ENCODE data around the gene HLX.

HLX gene

GRCh38 chr1:220886470-220887201 is 7.4 kb downstream of the HLX start:
- Histone ChIP-seq H3K36me3 (ENCODE audit: insufficient read depth) (no peaks in the 10 kb centered on the region), H3K9ac (no peak overlapping the region), H3K27me3 (ENCODE audit: insufficient read depth, low read depth) (no peaks in the 10 kb centered on the region)

GRCh38 chr1:220887202-220887519 is 7.9 kb downstream of the HLX start:
- H3K27ac ChIP-seq, result no peak overlapping the region
- no peak overlapping the region for H3K4me3 ChIP-seq (IDR thresholded peaks at IDR 0.05; ENCODE audit: insufficient read depth, low read depth, low read length)
- no peaks in the 10 kb centered on the region for H3K4me1 ChIP-seq (ENCODE audit: low read depth, poor library complexity, severe bottlenecking)
- no peak for TF ChIP-seq CTCF (conservative IDR thresholded peaks at IDR 0.05; ENCODE audit: low read depth, low read length)
- H3K9ac ChIP-seq, result no peak overlapping the region
- no peaks in the 10 kb centered on the region for H3K79me2 ChIP-seq (ENCODE audit: insufficient read depth, low read depth)
- H4K20me1 ChIP-seq (ENCODE audit: insufficient read depth), result no peaks in the 10 kb centered on the region
- no peaks in the 10 kb centered on the region for H3K36me3 ChIP-seq (ENCODE audit: insufficient read depth)
- H3K4me2 ChIP-seq, result no peak overlapping the region
- no peaks in the 10 kb centered on the region for H3K27me3 ChIP-seq (ENCODE audit: insufficient read depth, low read depth)
- H2AFZ ChIP-seq (ENCODE audit: low read depth), result no peak overlapping the region

More at GRCh38 chr1:220886470-220887201, 7.4 kb downstream of the HLX start:
- TF ChIP-seq CTCF (conservative IDR thresholded peaks at IDR 0.05; ENCODE audit: low read depth, low read length), result no peak
- H3K27ac ChIP-seq, result no peak overlapping the region
- H3K79me2 ChIP-seq (ENCODE audit: insufficient read depth, low read depth), result no peaks in the 10 kb centered on the region
- no peaks in the 10 kb centered on the region for H4K20me1 ChIP-seq (ENCODE audit: insufficient read depth)
- H3K4me2 ChIP-seq, result no peak overlapping the region
- no peaks in the 10 kb centered on the region for H3K4me1 ChIP-seq (ENCODE audit: low read depth, poor library complexity, severe bottlenecking)
- H3K4me3 ChIP-seq (IDR thresholded peaks at IDR 0.05; ENCODE audit: insufficient read depth, low read depth, low read length), result no peak overlapping the region
- no peak overlapping the region for H2AFZ ChIP-seq (ENCODE audit: low read depth)

GRCh38 chr1:220887520-220888416 is 8.5 kb downstream of the HLX start:
- H3K4me3 ChIP-seq (IDR thresholded peaks at IDR 0.05; ENCODE audit: insufficient read depth, low read depth, low read length), result no peak overlapping the region
- no peaks in the 10 kb centered on the region for H4K20me1 ChIP-seq (ENCODE audit: insufficient read depth)
- no peak overlapping the region for H2AFZ ChIP-seq (ENCODE audit: low read depth)
- no peak for TF ChIP-seq CTCF (conservative IDR thresholded peaks at IDR 0.05; ENCODE audit: low read depth, low read length)
- no peaks in the 10 kb centered on the region for H3K79me2 ChIP-seq (ENCODE audit: insufficient read depth, low read depth)
- no peaks in the 10 kb centered on the region for H3K4me1 ChIP-seq (ENCODE audit: low read depth, poor library complexity, severe bottlenecking)
- no peak overlapping the region for H3K9ac ChIP-seq
- no peaks in the 10 kb centered on the region for H3K27me3 ChIP-seq (ENCODE audit: insufficient read depth, low read depth)
- no peaks in the 10 kb centered on the region for H3K36me3 ChIP-seq (ENCODE audit: insufficient read depth)
- no peak overlapping the region for H3K4me2 ChIP-seq
- H3K27ac ChIP-seq, result no peak overlapping the region

GRCh38 chr1:220888417-220888986 is 9.3 kb downstream of the HLX start:
- H3K4me3 ChIP-seq (IDR thresholded peaks at IDR 0.05; ENCODE audit: insufficient read depth, low read depth, low read length), result no peak overlapping the region
- no peak overlapping the region for H2AFZ ChIP-seq (ENCODE audit: low read depth)
- no peak overlapping the region for H3K27ac ChIP-seq
- H3K9ac ChIP-seq, result no peak overlapping the region
- H3K4me2 ChIP-seq, result no peak overlapping the region
- TF ChIP-seq CTCF (conservative IDR thresholded peaks at IDR 0.05; ENCODE audit: low read depth, low read length), result no peak
- H3K36me3 ChIP-seq (ENCODE audit: insufficient read depth), result no peaks in the 10 kb centered on the region
- no peaks in the 10 kb centered on the region for H3K79me2 ChIP-seq (ENCODE audit: insufficient read depth, low read depth)
- no peaks in the 10 kb centered on the region for H3K4me1 ChIP-seq (ENCODE audit: low read depth, poor library complexity, severe bottlenecking)
- no peaks in the 10 kb centered on the region for H3K27me3 ChIP-seq (ENCODE audit: insufficient read depth, low read depth)
- no peaks in the 10 kb centered on the region for H4K20me1 ChIP-seq (ENCODE audit: insufficient read depth)

Measured in KMS-11 (cell line).